GM23248 (cell line): ENCODE results near the gene MED20. TPM values are rescaled to one million over a fixed set of nuclear protein-coding genes. Genes with fewer than 3 reads are reported as not detected.

Experiments used
- DNase-seq: peaks from one replicate; pipeline ENCODE4 v3.0.0-alpha.2; 2015
- H2AFZ ChIP-seq: fragments of 200-600 bp; sonication (generic); 2 replicates; pipeline ENCODE4 v1.6.1; 2016; ENCODE audit warnings: antibody characterized with exemption
- H3F3A ChIP-seq: fragments of 200-600 bp; sonication (generic); 2 replicates; pipeline ENCODE4 v1.6.1; 2016; ENCODE audit warnings: mild to moderate bottlenecking, antibody characterized with exemption, mixed run types; ENCODE audit not compliant: insufficient read depth
- H3K27ac ChIP-seq: fragments of 200-600 bp; sonication (generic); 2 replicates; pipeline ENCODE4 v1.5.1; 2016; ENCODE audit warnings: mild to moderate bottlenecking
- H3K27me3 ChIP-seq: fragments of 200-600 bp; sonication (generic); replicated peaks from 2 replicates; pipeline ENCODE4 v1.6.1; 2016; ENCODE audit warnings: mild to moderate bottlenecking; ENCODE audit not compliant: insufficient read depth
- H3K36me3 ChIP-seq: fragments of 200-600 bp; sonication (generic); 2 replicates; pipeline ENCODE4 v1.6.1; 2016; ENCODE audit warnings: low read depth, mild to moderate bottlenecking
- H3K4me1 ChIP-seq: fragments of 200-600 bp; sonication (generic); 2 replicates; pipeline ENCODE4 v1.6.1; 2016; ENCODE audit warnings: mild to moderate bottlenecking; ENCODE audit not compliant: insufficient read depth
- H3K4me2 ChIP-seq: fragments of 200-600 bp; sonication (generic); one replicate; pipeline ENCODE4 v1.6.1; 2016; ENCODE audit warnings: mild to moderate bottlenecking; ENCODE audit not compliant: unreplicated experiment
- H3K4me3 ChIP-seq: fragments of 200-600 bp; sonication (generic); 2 replicates; pipeline ENCODE4 v1.5.1; 2016; ENCODE audit warnings: mild to moderate bottlenecking
- H3K79me2 ChIP-seq: fragments of 200-600 bp; sonication (generic); 2 replicates; pipeline ENCODE4 v1.6.1; 2016; ENCODE audit warnings: mild to moderate bottlenecking; ENCODE audit not compliant: insufficient read depth
- H3K9ac ChIP-seq: fragments of 200-600 bp; sonication (generic); 2 replicates; pipeline ENCODE4 v1.6.1; 2016; ENCODE audit warnings: mild to moderate bottlenecking
- H3K9me2 ChIP-seq: fragments of 200-600 bp; sonication (generic); 2 replicates; pipeline ENCODE4 v1.6.1; 2016; ENCODE audit warnings: mixed run types, mild to moderate bottlenecking, moderate library complexity; ENCODE audit not compliant: insufficient read depth
- H3K9me3 ChIP-seq: fragments of 200-600 bp; sonication (generic); one replicate; pipeline ENCODE4 v1.6.1; 2017; ENCODE audit warnings: low read depth
- H4K20me1 ChIP-seq: fragments of 200-600 bp; sonication (generic); 2 replicates; pipeline ENCODE4 v1.6.0; 2016; ENCODE audit not compliant: insufficient read depth
- EZH2 ChIP-seq: fragments of 200-600 bp; sonication (generic); IDR thresholded peaks from 2 replicates; pipeline ENCODE4 v1.6.1; 2018; ENCODE audit warnings: antibody characterized with exemption, mild to moderate bottlenecking; ENCODE audit not compliant: insufficient read depth, poor library complexity, severe bottlenecking
- EZH2phosphoT487 ChIP-seq: fragments of 200-600 bp; sonication (generic); IDR thresholded peaks from 2 replicates; pipeline ENCODE4 v1.6.1; 2018; ENCODE audit warnings: antibody characterized with exemption, moderate library complexity, mild to moderate bottlenecking, low read depth; ENCODE audit not compliant: insufficient read depth
- WGBS, 2 experiments: methylation state at CpG; one replicate each; pipeline ENCODE4 v1.1.6; 2015 to 2017; ENCODE audit warnings: low lambda C conversion rate in 2 of 2, low coverage in 1 of 2; ENCODE audit errors: missing lambda C conversion rate in 2 of 2; 5-methylcytosine and 5-hydroxymethylcytosine counted together
- in situ Hi-C: fragments of 300-500 bp; cut with MboI; formaldehyde crosslinking; loops from 2 replicates; pipeline ENCODE4 v1.15.0; 2020
- polyA plus RNA-seq: library from polyadenylated mRNA; unstranded; fragments of >200 nt; fragmentation: Nextera tagmentation; extraction: Ambion mirVana; gene quantifications from 2 replicates; pipeline ENCODE4 v1.2.1, GENCODE V29; 2016
- small RNA-seq: library from RNA; depleted of rRNA; stranded (forward); fragments of <200 nt; gene quantifications from one replicate; pipeline ENCODE3, GENCODE V24; 2014; ENCODE audit warnings: low read depth, low replicate concordance
- total RNA-seq: library from RNA; depleted of rRNA; stranded (reverse); fragments of >200 nt; shearing (Covaris generic); gene quantifications from 2 replicates; pipeline ENCODE4 v1.2.3, GENCODE V29; 2014; rRNA removed

The MED20 gene
- total and polyA plus RNA-seq, 2 experiments from 2014 or later: 24.2 to 30.6 TPM

- WGBS, 2 experiments: 92 to 100% methylated on average over 1 of the region's 1 CpG
- Histone ChIP-seq H4K20me1 (no peaks in the 10 kb centered on the region), H3F3A (peaks cover 24% of the 10 kb centered on the region), H3K4me2 (no peak overlapping the region), H3K9ac (no peak overlapping the region), H2AFZ (no peak overlapping the region), H3K4me3 (no peak overlapping the region), H3K9me3 (no peaks in the 10 kb centered on the region), H3K4me1 (peaks cover 17% of the 10 kb centered on the region), H3K36me3 (no peaks in the 10 kb centered on the region; the same call in 1 of the 2 replicates), H3K79me2 (no peaks in the 10 kb centered on the region), H3K27me3 (no peaks in the 10 kb centered on the region), H3K27ac (no peak overlapping the region), H3K9me2 (no peaks in the 10 kb centered on the region)
- in situ Hi-C loops: no loop called here
- TF ChIP-seq EZH2: no peak
- no peak for TF ChIP-seq EZH2phosphoT487
- DNase-seq: no peak
Measured at GRCh38 chr6:41874741-41875140, 46.2 kb downstream of the MED20 start.

- in situ Hi-C loops: no loop called here
- no peaks in the 10 kb centered on the region for H4K20me1 ChIP-seq
Measured at GRCh38 chr6:41872147-41872546, 48.8 kb downstream of the MED20 start.

GRCh38 chr6:41871691-41872090 lies 49.2 kb downstream of the MED20 start:
- no peaks in the 10 kb centered on the region for H3K9me2 ChIP-seq
- no peak overlapping the region for H3K9ac ChIP-seq
- H3K36me3 ChIP-seq: no peaks in the 10 kb centered on the region; the same call in 1 of the 2 replicates
- no peak overlapping the region for H3K27ac ChIP-seq
- no peak overlapping the region for H2AFZ ChIP-seq
- H3F3A ChIP-seq: no peaks in the 10 kb centered on the region
- no peaks in the 10 kb centered on the region for H3K79me2 ChIP-seq
- no peaks in the 10 kb centered on the region for H3K4me1 ChIP-seq
- in situ Hi-C loops: no loop called here
- H3K4me3 ChIP-seq: no peak overlapping the region
- no peak for TF ChIP-seq EZH2phosphoT487
- TF ChIP-seq EZH2: no peak
- no peaks in the 10 kb centered on the region for H3K9me3 ChIP-seq
- no peak for DNase-seq
- H3K27me3 ChIP-seq: no peaks in the 10 kb centered on the region
- no peaks in the 10 kb centered on the region for H4K20me1 ChIP-seq
- no peak overlapping the region for H3K4me2 ChIP-seq
- 88 to 100% methylated on average over 2 of the region's 2 CpGs for WGBS, 2 experiments

More at GRCh38 chr6:41872147-41872546, 48.8 kb downstream of the MED20 start:
- H3K79me2 ChIP-seq: no peaks in the 10 kb centered on the region
- H3K4me2 ChIP-seq: no peak overlapping the region
- WGBS, 2 experiments: 93 to 94% methylated on average over 13 of the region's 13 CpGs
- no peaks in the 10 kb centered on the region for H3K4me1 ChIP-seq
- no peaks in the 10 kb centered on the region for H3K27me3 ChIP-seq
- no peaks in the 10 kb centered on the region for H3K9me3 ChIP-seq
- no peak overlapping the region for H3K4me3 ChIP-seq
- DNase-seq: no peak
- no peaks in the 10 kb centered on the region for H3K9me2 ChIP-seq
- no peak overlapping the region for H3K9ac ChIP-seq
- 0 out of 2 replicates have a peak, but pooled peaks cover 1% of the 10 kb centered on the region for H3F3A ChIP-seq
- no peak overlapping the region for H3K27ac ChIP-seq
- H2AFZ ChIP-seq: no peak overlapping the region
- TF ChIP-seq EZH2 (no peak), EZH2phosphoT487 (no peak)
- H3K36me3 ChIP-seq: no peaks in the 10 kb centered on the region; the same call in 1 of the 2 replicates

- H3K9me3 ChIP-seq: no peaks in the 10 kb centered on the region
- no peak overlapping the region for H3K4me2 ChIP-seq
- no peak overlapping the region for H3K27ac ChIP-seq
- no peak overlapping the region for H3K9ac ChIP-seq
- no peaks in the 10 kb centered on the region for H3K79me2 ChIP-seq
- H2AFZ ChIP-seq: no peak overlapping the region
- no peaks in the 10 kb centered on the region for H3K9me2 ChIP-seq
- in situ Hi-C loops: no loop called here
- no peak for TF ChIP-seq EZH2phosphoT487
- TF ChIP-seq EZH2: no peak
- no peaks in the 10 kb centered on the region for H3F3A ChIP-seq
- WGBS, 2 experiments: 92 to 93% methylated on average over 6 of the region's 6 CpGs
- no peaks in the 10 kb centered on the region for H3K36me3 ChIP-seq
- no peak overlapping the region for H3K4me3 ChIP-seq
- DNase-seq: no peak
- H3K27me3 ChIP-seq: no peaks in the 10 kb centered on the region
- H3K4me1 ChIP-seq: no peaks in the 10 kb centered on the region
- H4K20me1 ChIP-seq: no peaks in the 10 kb centered on the region
Measured at GRCh38 chr6:41859356-41859755, 61.6 kb downstream of the MED20 start.

- Histone ChIP-seq H3K9ac (no peak overlapping the region), H3K27ac (no peak overlapping the region), H3K4me3 (no peak overlapping the region), H4K20me1 (no peaks in the 10 kb centered on the region), H3K9me3 (no peaks in the 10 kb centered on the region), H3K27me3 (no peaks in the 10 kb centered on the region), H3K9me2 (no peaks in the 10 kb centered on the region), H3K36me3 (no peaks in the 10 kb centered on the region), H3K4me1 (no peaks in the 10 kb centered on the region), H3K4me2 (no peak overlapping the region), H3K79me2 (no peaks in the 10 kb centered on the region), H2AFZ (no peak overlapping the region), H3F3A (no peaks in the 10 kb centered on the region)
- in situ Hi-C loops: no loop called here
- WGBS, 2 experiments: 84 to 88% methylated on average over 2 of the region's 2 CpGs
- no peak for TF ChIP-seq EZH2
- DNase-seq: no peak
Measured at GRCh38 chr6:41858703-41859102, 62.2 kb downstream of the MED20 start.

Small RNA genes lying within 50 kb of the gene (small RNA-seq; reads per million reads assigned to genes)
- not detected for gene RF00019

Other genes starting within 250 kb of the MED20 start
- 5.7 and 10.0 TPM in 2 replicates for gene TFEB, start 185.5 kb downstream of the MED20 start, total RNA-seq
- gene TFEB, start 185.5 kb downstream of the MED20 start, polyA plus RNA-seq: 5.5 and 6.4 TPM in 2 replicates
- not detected in 2 replicates for gene PGC, start 173.7 kb downstream of the MED20 start, total RNA-seq
- gene PGC, start 173.7 kb downstream of the MED20 start, polyA plus RNA-seq: not detected in 2 replicates
- 3.0 and 3.4 TPM in 2 replicates for gene FRS3, start 141.2 kb downstream of the MED20 start, total RNA-seq
- gene FRS3, start 141.2 kb downstream of the MED20 start, polyA plus RNA-seq: 1.7 and 2.5 TPM in 2 replicates
- gene PRICKLE4, start 140.4 kb downstream of the MED20 start, total RNA-seq: 2.1 TPM in 1 of 2 replicates, not detected in the other
- gene PRICKLE4, start 140.4 kb downstream of the MED20 start, polyA plus RNA-seq: not detected in 2 replicates
- gene TOMM6, start 133.4 kb downstream of the MED20 start, total RNA-seq: 104 and 136 TPM in 2 replicates
- 204 and 205 TPM in 2 replicates for gene TOMM6, start 133.4 kb downstream of the MED20 start, polyA plus RNA-seq
- gene USP49, start 25.8 kb downstream of the MED20 start, total RNA-seq: 0.97 and 2.4 TPM in 2 replicates
- gene USP49, start 25.8 kb downstream of the MED20 start, polyA plus RNA-seq: 0.70 and 1.2 TPM in 2 replicates
- gene BYSL, start 360 bp upstream of the MED20 start, total RNA-seq: 11.0 and 12.3 TPM in 2 replicates
- gene BYSL, start 360 bp upstream of the MED20 start, polyA plus RNA-seq: 28.0 and 30.2 TPM in 2 replicates
- 47.8 and 48.1 TPM in 2 replicates for gene CCND3, start 20.7 kb upstream of the MED20 start, total RNA-seq
- gene CCND3, start 20.7 kb upstream of the MED20 start, polyA plus RNA-seq: 70.7 and 73.6 TPM in 2 replicates
- 8.6 and 17.2 TPM in 2 replicates for gene TAF8, start 129.4 kb upstream of the MED20 start, total RNA-seq
- 6.9 and 7.4 TPM in 2 replicates for gene TAF8, start 129.4 kb upstream of the MED20 start, polyA plus RNA-seq
- 4.2 and 5.2 TPM in 2 replicates for gene C6orf132, start 221.5 kb upstream of the MED20 start, total RNA-seq
- gene C6orf132, start 221.5 kb upstream of the MED20 start, polyA plus RNA-seq: 2.8 and 3.2 TPM in 2 replicates